Cardiac muscle cell (in vitro differentiated cells and primary cell): Measurements from ENCODE around the gene PAK6. TPM values are rescaled to one million over a fixed set of nuclear protein-coding genes. Genes with fewer than 3 reads are reported as not detected.

ENCODE experiments used
- DNase-seq, 2 donors: peaks; one replicate each; pipeline versions ENCODE4 v3.0.0 to v3.0.0-alpha.2; 2010 to 2017; ENCODE audit warnings: low read depth in 1 of 2, low spot score in 1 of 2
- H3K27ac ChIP-seq: fragments of 200-600 bp; sonication (generic); 2 replicates; pipeline ENCODE4 v1.5.1; 2016
- H3K27me3 ChIP-seq: fragments of 200-600 bp; sonication (generic); 2 replicates; pipeline ENCODE4 v1.6.0; 2016; ENCODE audit warnings: control low read depth
- H3K36me3 ChIP-seq: fragments of 200-600 bp; sonication (generic); 2 replicates; pipeline ENCODE4 v1.5.1; 2016; ENCODE audit warnings: control low read depth
- H3K4me1 ChIP-seq: fragments of 200-600 bp; sonication (generic); 2 replicates; pipeline ENCODE4 v1.8.1; 2017; ENCODE audit warnings: low read depth, mild to moderate bottlenecking, mixed run types
- H3K4me3 ChIP-seq: fragments of 200-600 bp; sonication (generic); 2 replicates; pipeline ENCODE4 v1.5.1; 2016; ENCODE audit warnings: mild to moderate bottlenecking
- H3K9me3 ChIP-seq: fragments of 200-600 bp; sonication (generic); 2 replicates; pipeline ENCODE4 v1.5.1; 2017; ENCODE audit warnings: low read depth, mild to moderate bottlenecking, control low read depth
- polyA plus RNA-seq: library from polyadenylated mRNA; unstranded; fragments of >200 nt; fragmentation: Nextera tagmentation; extraction: Ambion mirVana; gene quantifications from 2 replicates; pipeline ENCODE4 v1.2.1, GENCODE V29; 2016
- total RNA-seq: library from RNA; depleted of rRNA; stranded (reverse); fragments of >200 nt; gene quantifications from 2 replicates; pipeline ENCODE4 v1.2.3, GENCODE V29; 2016
- TF ChIP-seq, protein P1 (sequence below): IDR thresholded peaks from 2 replicates; pipeline ENCODE4 v1.5.1; 2012; ENCODE audit warnings: low read depth, mild to moderate bottlenecking, low read length

The PAK6 gene
- total and polyA plus RNA-seq, 2 experiments from 2014 or later: 4.2 to 18.7 TPM

DNA sequence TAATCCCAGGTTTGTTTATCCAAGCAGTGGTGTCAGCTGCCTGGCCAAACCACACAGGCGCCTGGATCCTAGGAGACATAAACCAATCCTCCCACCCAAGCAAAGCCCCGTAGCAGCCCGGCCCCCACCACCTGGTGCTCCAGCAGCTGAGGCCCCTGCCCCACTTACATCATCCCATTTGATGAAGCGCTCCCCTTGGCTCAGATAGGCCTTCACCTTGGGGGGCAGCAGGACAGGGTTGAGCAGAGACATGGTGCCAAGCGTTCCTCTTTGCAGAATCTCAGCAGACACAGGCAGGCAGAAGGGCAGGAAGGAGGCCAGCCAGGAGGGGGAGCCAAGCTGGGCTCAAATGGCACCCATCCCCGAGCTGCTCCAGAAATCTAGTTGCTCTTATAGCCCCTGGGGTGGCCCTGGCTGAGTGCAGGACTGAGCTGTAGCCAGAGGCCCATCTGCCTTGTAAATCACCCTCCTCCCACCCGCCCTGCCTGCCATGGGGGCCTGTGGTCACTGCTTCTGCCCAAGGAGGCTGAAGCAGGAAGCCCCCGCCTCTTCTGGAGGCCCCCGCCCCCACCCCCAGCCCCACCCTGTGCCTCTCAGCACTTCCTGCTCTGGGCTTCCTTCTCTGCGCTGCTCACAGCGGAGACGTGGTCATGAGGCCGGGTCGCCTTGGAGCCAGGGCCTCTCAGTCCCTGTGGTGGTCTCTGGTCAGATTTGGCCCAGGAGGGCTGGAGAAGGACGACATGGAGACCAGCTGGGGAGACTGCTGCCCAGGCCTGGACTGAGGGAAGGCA is 68.8 kb downstream of the PAK6 start, which contains the start of gene PLCB2:
PLCB2 (minus strand) TSS at position 515 of the 791 bp plus-strand sequence; CDS start at position 252, 263 bp downstream.
- Histone ChIP-seq H3K27ac (peak within 1 kb of the TSS; percentile 72), H3K27me3 (peaks cover 6% of the 10 kb centered on the region), H3K4me3 (no peak within 1 kb of the TSS)

DNA sequence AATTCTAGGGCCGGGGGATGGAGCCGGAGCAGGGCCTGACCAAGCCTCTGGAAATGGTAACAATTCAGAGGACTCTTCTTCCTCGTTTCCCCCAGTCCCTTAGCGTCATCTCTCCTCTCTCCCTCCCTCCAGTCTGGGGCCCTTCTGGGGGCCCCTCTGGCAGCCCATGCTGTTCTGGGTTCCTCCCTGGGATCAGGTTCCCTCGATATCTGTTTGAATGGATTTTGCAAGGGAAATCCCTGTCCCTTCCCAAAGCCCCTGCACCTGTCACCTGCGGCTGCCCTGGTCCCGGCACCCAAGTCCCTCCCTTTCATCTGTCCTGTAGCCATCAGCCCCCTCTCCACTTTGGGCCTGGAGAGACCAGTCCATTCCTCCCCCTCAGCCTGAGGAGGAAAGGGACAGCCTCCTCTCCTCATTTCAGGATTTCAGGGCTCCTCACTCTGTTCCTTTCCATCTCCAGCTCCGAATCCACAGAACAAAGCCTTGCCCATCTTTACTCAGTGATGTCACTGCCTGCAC is 70.5 kb downstream of the PAK6 start:
- Histone ChIP-seq H3K27ac (peak overlapping the region; percentile 72), H3K9me3 (no peaks in the 10 kb centered on the region), H3K4me1 (peaks cover 44% of the 10 kb centered on the region), H3K27me3 (peaks cover 6% of the 10 kb centered on the region), H3K4me3 (no peak overlapping the region), H3K36me3 (no peaks in the 10 kb centered on the region)
- TF ChIP-seq, protein P1, sequence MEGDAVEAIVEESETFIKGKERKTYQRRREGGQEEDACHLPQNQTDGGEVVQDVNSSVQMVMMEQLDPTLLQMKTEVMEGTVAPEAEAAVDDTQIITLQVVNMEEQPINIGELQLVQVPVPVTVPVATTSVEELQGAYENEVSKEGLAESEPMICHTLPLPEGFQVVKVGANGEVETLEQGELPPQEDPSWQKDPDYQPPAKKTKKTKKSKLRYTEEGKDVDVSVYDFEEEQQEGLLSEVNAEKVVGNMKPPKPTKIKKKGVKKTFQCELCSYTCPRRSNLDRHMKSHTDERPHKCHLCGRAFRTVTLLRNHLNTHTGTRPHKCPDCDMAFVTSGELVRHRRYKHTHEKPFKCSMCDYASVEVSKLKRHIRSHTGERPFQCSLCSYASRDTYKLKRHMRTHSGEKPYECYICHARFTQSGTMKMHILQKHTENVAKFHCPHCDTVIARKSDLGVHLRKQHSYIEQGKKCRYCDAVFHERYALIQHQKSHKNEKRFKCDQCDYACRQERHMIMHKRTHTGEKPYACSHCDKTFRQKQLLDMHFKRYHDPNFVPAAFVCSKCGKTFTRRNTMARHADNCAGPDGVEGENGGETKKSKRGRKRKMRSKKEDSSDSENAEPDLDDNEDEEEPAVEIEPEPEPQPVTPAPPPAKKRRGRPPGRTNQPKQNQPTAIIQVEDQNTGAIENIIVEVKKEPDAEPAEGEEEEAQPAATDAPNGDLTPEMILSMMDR: no peak
- no peak for DNase-seq

More for the DNA sequence above, 68.8 kb downstream of the PAK6 start, which contains the start of gene PLCB2:
- Histone ChIP-seq H3K36me3 (no peaks in the 10 kb centered on the region), H3K4me1 (peaks cover 36% of the 10 kb centered on the region), H3K9me3 (no peaks in the 10 kb centered on the region)
- TF ChIP-seq, protein P1: peak; percentile 25
- no peak for DNase-seq

DNA sequence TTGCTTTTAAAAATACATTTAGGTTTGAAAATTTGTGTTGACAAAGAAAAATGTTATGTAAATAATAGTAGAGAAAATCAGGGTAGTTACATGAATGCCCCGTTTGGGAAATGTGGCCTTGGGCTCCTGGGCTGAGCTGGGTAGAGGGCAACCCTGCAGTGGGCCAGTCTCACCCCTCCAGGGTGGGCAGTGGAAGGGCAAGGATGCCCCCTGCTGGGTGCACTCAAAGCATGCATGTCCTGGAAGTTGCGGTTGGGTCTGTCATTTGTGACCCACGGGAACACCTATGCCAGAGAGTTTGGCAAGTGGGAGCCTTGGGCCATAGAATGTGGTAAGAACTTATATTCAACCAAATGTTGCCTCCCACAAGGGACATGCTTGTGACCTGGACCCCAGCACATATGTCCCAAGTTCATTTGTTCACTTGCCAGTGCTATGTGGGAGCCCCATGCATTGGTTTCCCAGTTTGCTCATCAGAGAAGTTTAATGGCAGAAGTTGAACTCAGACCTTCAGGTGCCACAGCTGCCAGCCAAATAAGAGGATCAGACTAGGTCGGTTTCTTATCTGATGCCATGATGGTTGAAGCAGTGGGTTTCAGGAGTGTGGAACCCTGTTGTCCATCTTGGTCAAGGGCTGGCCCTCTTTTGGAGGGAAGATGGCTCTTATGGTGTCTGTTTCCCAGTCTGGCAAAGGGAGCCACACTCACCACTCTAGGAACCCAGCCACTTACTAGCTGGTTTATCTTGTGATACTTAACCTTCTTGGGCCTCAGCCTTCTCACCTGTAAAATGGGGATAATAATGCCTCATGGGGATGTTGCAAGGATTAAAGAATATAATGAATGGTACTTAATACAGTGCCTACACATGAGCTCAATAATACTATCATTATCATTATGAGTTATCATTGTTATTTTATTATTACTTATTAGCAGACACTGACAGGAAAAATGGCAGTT is 71.4 kb downstream of the PAK6 start:
- H3K9me3 ChIP-seq: no peaks in the 10 kb centered on the region
- no peaks in the 10 kb centered on the region for H3K36me3 ChIP-seq
- DNase-seq: peak; percentile 59 to 82
- H3K27ac ChIP-seq: peak overlapping the region; percentile 72
- peaks cover 46% of the 10 kb centered on the region for H3K4me1 ChIP-seq
- TF ChIP-seq, protein P1: peak; percentile 80
- no peak overlapping the region for H3K4me3 ChIP-seq
- peaks cover 6% of the 10 kb centered on the region for H3K27me3 ChIP-seq

DNA sequence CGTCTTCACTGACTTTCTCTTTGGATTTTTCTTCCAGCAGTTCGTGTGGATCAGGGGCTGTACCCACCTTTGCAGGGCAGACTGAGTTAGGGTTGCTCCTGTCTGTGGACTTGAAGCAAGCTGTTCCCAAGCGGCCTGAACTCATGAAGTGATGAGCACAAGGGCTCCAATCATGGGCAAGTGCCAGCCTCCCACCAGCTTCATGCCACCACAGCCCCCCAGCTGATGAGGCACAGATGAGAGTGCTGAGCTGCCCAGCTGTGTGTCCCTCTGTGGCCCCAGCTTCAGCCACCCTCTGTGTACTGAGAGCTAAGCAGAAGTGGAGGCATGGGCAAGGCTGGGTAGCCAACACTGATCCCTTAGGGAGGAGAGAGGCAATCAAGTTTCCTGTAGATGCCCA is 72.1 kb downstream of the PAK6 start:
- no peak for DNase-seq
- TF ChIP-seq, protein P1: no peak
- Histone ChIP-seq H3K9me3 (no peaks in the 10 kb centered on the region), H3K4me3 (no peak overlapping the region), H3K27me3 (peaks cover 6% of the 10 kb centered on the region), H3K4me1 (peaks cover 46% of the 10 kb centered on the region), H3K27ac (no peak overlapping the region), H3K36me3 (no peaks in the 10 kb centered on the region)
